ENCODE measurements around the gene SOX6. TPM values are rescaled to one million over a fixed set of nuclear protein-coding genes. Genes with fewer than 3 reads are reported as not detected.

SOX6 gene
- polyA plus RNA-seq, 3 donors, result 19.5 to 22.4 (median 20.9) TPM

GRCh38 chr11:16204261-16204660, 152.1 kb downstream of the SOX6 start:
- DNase-seq (ENCODE audit: low read depth in 3 of 3, low spot score in 2 of 3), result no peak

- no peak for DNase-seq (ENCODE audit: low read depth in 3 of 3, low spot score in 2 of 3)
Measured at GRCh38 chr11:16195651-16196050, 160.7 kb downstream of the SOX6 start.

- no peak for DNase-seq (ENCODE audit: low read depth in 3 of 3, low spot score in 2 of 3)
Measured at GRCh38 chr11:16194566-16194965, 161.8 kb downstream of the SOX6 start.

- no peak for DNase-seq (ENCODE audit: low read depth in 3 of 3, low spot score in 2 of 3)
Measured at GRCh38 chr11:16193897-16194381, 162.4 kb downstream of the SOX6 start.

- DNase-seq (ENCODE audit: low read depth in 3 of 3, low spot score in 2 of 3), result peak in 2 of 3 donors; percentile 13 to 19
Measured at GRCh38 chr11:16191868-16192240, 164.5 kb downstream of the SOX6 start.

- no peak for DNase-seq (ENCODE audit: low read depth in 3 of 3, low spot score in 2 of 3)
Measured at GRCh38 chr11:16191212-16191867, 165.0 kb downstream of the SOX6 start.

- DNase-seq (ENCODE audit: low read depth in 3 of 3, low spot score in 2 of 3), result no peak
Measured at GRCh38 chr11:16186680-16187079, 169.7 kb downstream of the SOX6 start.

- DNase-seq (ENCODE audit: low read depth in 3 of 3, low spot score in 2 of 3), result no peak
Measured at GRCh38 chr11:16185042-16185441, 171.3 kb downstream of the SOX6 start.

- DNase-seq (ENCODE audit: low read depth in 3 of 3, low spot score in 2 of 3), result no peak
Measured at GRCh38 chr11:16184588-16184987, 171.8 kb downstream of the SOX6 start.

- no peak for DNase-seq (ENCODE audit: low read depth in 3 of 3, low spot score in 2 of 3)
Measured at GRCh38 chr11:16182553-16182952, 173.8 kb downstream of the SOX6 start.

- no peak for DNase-seq (ENCODE audit: low read depth in 3 of 3, low spot score in 2 of 3)
Measured at GRCh38 chr11:16180868-16181267, 175.5 kb downstream of the SOX6 start.

- DNase-seq (ENCODE audit: low read depth in 3 of 3, low spot score in 2 of 3), result no peak
Measured at GRCh38 chr11:16179676-16180075, 176.7 kb downstream of the SOX6 start.

GRCh38 chr11:16178273-16178672, 178.1 kb downstream of the SOX6 start:
- no peak for DNase-seq (ENCODE audit: low read depth in 3 of 3, low spot score in 2 of 3)

GRCh38 chr11:16177688-16178087, 178.7 kb downstream of the SOX6 start:
- DNase-seq (ENCODE audit: low read depth in 3 of 3, low spot score in 2 of 3), result no peak

GRCh38 chr11:16173798-16174197, 182.5 kb downstream of the SOX6 start:
- no peak for DNase-seq (ENCODE audit: low read depth in 3 of 3, low spot score in 2 of 3)

GRCh38 chr11:16171882-16172281, 184.5 kb downstream of the SOX6 start:
- no peak for DNase-seq (ENCODE audit: low read depth in 3 of 3, low spot score in 2 of 3)

GRCh38 chr11:16169956-16170847, 186.1 kb downstream of the SOX6 start:
- no peak for DNase-seq (ENCODE audit: low read depth in 3 of 3, low spot score in 2 of 3)

GRCh38 chr11:16169541-16169940, 186.8 kb downstream of the SOX6 start:
- DNase-seq (ENCODE audit: low read depth in 3 of 3, low spot score in 2 of 3), result no peak

GRCh38 chr11:16167706-16168487, 188.4 kb downstream of the SOX6 start:
- no peak for DNase-seq (ENCODE audit: low read depth in 3 of 3, low spot score in 2 of 3)

- DNase-seq (ENCODE audit: low read depth in 3 of 3, low spot score in 2 of 3), result no peak
Measured at GRCh38 chr11:16166571-16166970, 189.8 kb downstream of the SOX6 start.

GRCh38 chr11:16160146-16160545, 196.2 kb downstream of the SOX6 start:
- no peak for DNase-seq (ENCODE audit: low read depth in 3 of 3, low spot score in 2 of 3)
